GM18526 (cell line): ENCODE data around the gene CFAP410.

Experiments used
- POLR2A ChIP-seq: IDR thresholded peaks from 3 replicates; pipeline ENCODE4 v1.6.1; 2011; ENCODE audit not compliant: insufficient read length; ENCODE audit errors: extremely low read depth

CFAP410 gene

GRCh38 chr21:44300262-44300959 lies 38.8 kb downstream of the CFAP410 start:
- TF ChIP-seq POLR2A = no peak

- peak; percentile 64 for TF ChIP-seq POLR2A
These were observed 39.5 kb downstream of the CFAP410 start, which contains the start of gene PFKL for GRCh38 chr21:44299458-44300261. PFKL (plus strand) TSS chr21:44300053; CDS start chr21:44300106, 53 bp downstream.

- no peak for TF ChIP-seq POLR2A
These were observed 40.1 kb downstream of the CFAP410 start for GRCh38 chr21:44299085-44299457.

- TF ChIP-seq POLR2A = no peak
These were observed 40.9 kb downstream of the CFAP410 start for GRCh38 chr21:44298301-44298700.

GRCh38 chr21:44297525-44298290 lies 41.5 kb downstream of the CFAP410 start:
- no peak for TF ChIP-seq POLR2A

- no peak for TF ChIP-seq POLR2A
These were observed 42.3 kb downstream of the CFAP410 start for GRCh38 chr21:44296916-44297315.

- no peak for TF ChIP-seq POLR2A
These were observed 43.1 kb downstream of the CFAP410 start for GRCh38 chr21:44296103-44296519.

GRCh38 chr21:44295646-44296045 lies 43.5 kb downstream of the CFAP410 start:
- TF ChIP-seq POLR2A = no peak

GRCh38 chr21:44295163-44295573 lies 44.0 kb downstream of the CFAP410 start:
- TF ChIP-seq POLR2A = no peak

GRCh38 chr21:44294391-44295162 lies 44.6 kb downstream of the CFAP410 start:
- TF ChIP-seq POLR2A = no peak

- TF ChIP-seq POLR2A = no peak
These were observed 45.5 kb downstream of the CFAP410 start for GRCh38 chr21:44293551-44294231.

GRCh38 chr21:44292812-44293195 lies 46.4 kb downstream of the CFAP410 start:
- TF ChIP-seq POLR2A = no peak

GRCh38 chr21:44291936-44292811 lies 47.0 kb downstream of the CFAP410 start:
- TF ChIP-seq POLR2A = no peak

GRCh38 chr21:44291078-44291935 lies 47.9 kb downstream of the CFAP410 start:
- TF ChIP-seq POLR2A = no peak
